T-helper 1 cell treated with Interleukin-12 subunit alpha and Interleukin-12 subunit beta and Interleukin-4 antibody, amounts not matched to agents 30 μg/mL and 1 μg/mL, for 36 hours (primary cell): ENCODE results near the gene TDP1.

Experiments
- H3K27ac Mint-ChIP-seq: one replicate; pipeline ENCODE4 v1.8.0; 2021; ENCODE audit warnings: mild to moderate bottlenecking, mixed read lengths
- H3K27me3 Mint-ChIP-seq: one replicate; pipeline ENCODE4 v1.8.0; 2021; ENCODE audit warnings: low read depth, mixed read lengths
- H3K36me3 Mint-ChIP-seq: one replicate; pipeline ENCODE4 v1.8.0; 2021; ENCODE audit warnings: low read depth, mixed read lengths
- H3K4me1 Mint-ChIP-seq: one replicate; pipeline ENCODE4 v1.8.0; 2021; ENCODE audit warnings: low read depth, mixed read lengths
- H3K4me3 Mint-ChIP-seq: one replicate; pipeline ENCODE4 v1.8.0; 2021; ENCODE audit warnings: mild to moderate bottlenecking, moderate library complexity, mixed read lengths
- H3K9me3 Mint-ChIP-seq: one replicate; pipeline ENCODE4 v1.8.0; 2021; ENCODE audit warnings: mixed read lengths

TDP1 gene

DNA sequence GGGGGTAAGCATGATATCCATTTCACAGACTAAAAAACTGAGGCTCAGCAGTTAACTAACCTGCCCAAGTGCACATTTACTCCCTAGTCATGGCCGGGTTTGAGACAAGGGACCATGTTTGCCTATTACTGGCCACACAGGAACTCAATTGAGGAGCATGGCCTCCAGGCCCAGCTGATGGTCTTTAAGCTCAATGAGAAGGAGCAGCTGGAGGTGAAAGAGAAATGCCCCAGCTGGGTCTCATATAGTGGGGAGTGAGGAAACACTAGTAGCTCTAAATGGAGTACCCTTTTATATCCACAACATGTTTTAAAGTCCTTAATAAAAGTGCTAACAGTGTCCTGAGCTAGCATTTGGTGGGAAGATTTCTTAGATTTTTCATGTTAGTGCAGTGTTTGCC, 1.6 kb downstream of the TDP1 start:
- peak overlapping the region; percentile 98 for H3K27ac Mint-ChIP-seq
- H3K27me3 Mint-ChIP-seq, result no peaks in the 10 kb centered on the region
- H3K9me3 Mint-ChIP-seq, result no peaks in the 10 kb centered on the region
- peaks cover 33% of the 10 kb centered on the region for H3K36me3 Mint-ChIP-seq
- peak overlapping the region; percentile 86 for H3K4me3 Mint-ChIP-seq
- peaks cover 64% of the 10 kb centered on the region for H3K4me1 Mint-ChIP-seq

DNA sequence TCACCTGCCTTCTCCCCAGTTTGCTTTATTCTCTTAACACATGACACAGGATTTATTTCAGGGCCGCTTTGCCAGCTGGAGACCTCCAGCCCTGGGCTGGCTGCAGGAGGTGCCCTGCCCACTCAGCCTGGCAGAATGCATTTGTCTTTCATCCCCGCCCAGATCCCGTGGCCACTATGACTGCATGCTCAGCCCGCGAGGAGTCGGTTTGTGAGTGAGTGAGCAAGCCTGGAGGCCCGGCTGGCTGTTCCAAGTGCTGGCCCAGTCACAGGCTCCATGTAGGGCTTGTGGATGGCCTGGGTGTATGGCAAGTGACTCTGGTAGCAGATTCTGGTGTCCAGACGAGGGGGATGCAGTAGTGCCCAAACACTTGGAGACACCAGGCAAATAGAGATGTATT, 2.1 kb downstream of the TDP1 start:
- Mint-ChIP-seq H3K27ac (peak overlapping the region; percentile 29), H3K27me3 (no peaks in the 10 kb centered on the region), H3K36me3 (peaks cover 36% of the 10 kb centered on the region), H3K9me3 (no peaks in the 10 kb centered on the region), H3K4me1 (peaks cover 64% of the 10 kb centered on the region), H3K4me3 (peak overlapping the region; percentile 86)

DNA sequence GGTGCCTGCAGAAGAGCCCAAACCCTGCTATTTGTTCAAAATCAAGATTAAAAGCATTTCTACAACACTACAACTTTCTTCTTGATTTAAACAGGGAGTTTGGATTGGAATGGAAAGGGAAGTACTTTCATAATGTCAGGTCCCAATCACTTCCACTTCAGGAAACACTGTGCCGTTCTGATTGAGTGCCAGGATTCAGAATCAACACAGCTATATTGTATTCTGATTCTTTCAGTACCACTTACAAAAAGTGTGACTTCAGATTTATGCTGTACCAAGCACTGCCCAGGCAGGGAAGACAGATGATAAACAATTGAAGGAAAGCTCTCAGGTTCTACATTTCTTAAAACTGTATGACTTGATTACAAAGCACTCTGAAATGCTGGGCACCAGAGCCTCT, 3.2 kb downstream of the TDP1 start:
- H3K27me3 Mint-ChIP-seq, result no peaks in the 10 kb centered on the region
- H3K4me1 Mint-ChIP-seq, result peaks cover 63% of the 10 kb centered on the region
- no peak overlapping the region for H3K4me3 Mint-ChIP-seq
- peak overlapping the region; percentile 62 for H3K27ac Mint-ChIP-seq
- H3K9me3 Mint-ChIP-seq, result no peaks in the 10 kb centered on the region
- H3K36me3 Mint-ChIP-seq, result peaks cover 47% of the 10 kb centered on the region

DNA sequence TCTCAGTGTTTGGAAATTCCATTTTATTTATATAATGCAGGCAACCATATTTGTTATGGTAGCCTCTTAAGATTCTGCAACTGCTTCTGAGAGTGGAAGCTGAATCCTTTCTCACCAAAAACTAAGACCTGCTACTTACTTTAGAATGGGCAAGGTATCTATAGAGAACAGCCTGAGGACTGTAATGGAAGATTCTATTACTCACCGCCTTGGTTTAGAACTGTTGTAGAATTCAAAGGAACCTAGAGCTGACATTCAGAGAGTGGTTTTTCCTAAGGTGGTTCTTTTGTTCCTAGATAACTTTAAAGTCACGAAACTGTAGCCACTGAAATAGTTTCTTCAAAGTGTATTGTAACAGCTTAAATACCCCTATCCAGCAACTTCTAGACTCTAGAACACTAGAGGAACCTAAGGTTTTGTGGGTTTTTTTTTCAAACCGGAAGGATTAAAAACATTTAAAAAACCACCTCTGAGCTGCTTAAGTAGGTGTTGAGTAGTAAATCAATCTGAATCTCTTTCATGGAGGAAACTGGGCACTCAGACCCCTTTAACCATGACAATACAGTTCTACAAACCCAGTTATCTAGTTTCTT, 4.2 kb downstream of the TDP1 start:
- H3K9me3 Mint-ChIP-seq, result no peaks in the 10 kb centered on the region
- H3K27ac Mint-ChIP-seq, result peak overlapping the region; percentile 90
- H3K4me3 Mint-ChIP-seq, result peak overlapping the region; percentile 55
- peaks cover 52% of the 10 kb centered on the region for H3K36me3 Mint-ChIP-seq
- H3K27me3 Mint-ChIP-seq, result no peaks in the 10 kb centered on the region
- H3K4me1 Mint-ChIP-seq, result peaks cover 58% of the 10 kb centered on the region

- Mint-ChIP-seq H3K4me1 (peaks cover 55% of the 10 kb centered on the region), H3K36me3 (peaks cover 55% of the 10 kb centered on the region), H3K27ac (peak overlapping the region; percentile 90)
Measured at GRCh38 chr14:89960914-89961313, 5.2 kb downstream of the TDP1 start.

DNA sequence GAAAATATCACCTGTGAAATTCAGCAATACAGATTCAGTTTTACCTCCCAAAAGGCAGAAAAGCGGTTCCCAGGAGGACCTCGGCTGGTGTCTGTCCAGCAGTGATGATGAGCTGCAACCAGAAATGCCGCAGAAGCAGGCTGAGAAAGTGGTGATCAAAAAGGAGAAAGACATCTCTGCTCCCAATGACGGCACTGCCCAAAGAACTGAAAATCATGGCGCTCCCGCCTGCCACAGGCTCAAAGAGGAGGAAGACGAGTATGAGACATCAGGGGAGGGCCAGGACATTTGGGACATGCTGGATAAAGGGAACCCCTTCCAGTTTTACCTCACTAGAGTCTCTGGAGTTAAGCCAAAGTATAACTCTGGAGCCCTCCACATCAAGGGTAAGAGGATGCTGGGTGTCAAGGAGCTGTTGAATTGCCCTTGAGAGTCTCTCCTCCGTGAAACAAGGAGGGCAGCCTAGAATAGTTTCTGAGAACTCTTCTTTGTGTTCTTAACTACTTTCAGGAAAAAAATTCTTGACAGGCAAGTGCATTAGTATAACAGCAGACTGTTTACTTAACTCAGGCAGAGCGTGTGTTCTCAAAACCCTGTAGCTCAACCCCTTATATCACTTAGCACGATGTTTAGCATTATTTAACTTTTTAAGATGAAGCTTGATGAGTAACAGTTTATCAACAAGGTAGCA, 7.7 kb downstream of the TDP1 start:
- Mint-ChIP-seq H3K27ac (no peak overlapping the region), H3K4me3 (no peak overlapping the region), H3K27me3 (no peaks in the 10 kb centered on the region), H3K4me1 (peaks cover 35% of the 10 kb centered on the region), H3K36me3 (peaks cover 49% of the 10 kb centered on the region), H3K9me3 (no peaks in the 10 kb centered on the region)

More at GRCh38 chr14:89960914-89961313, 5.2 kb downstream of the TDP1 start:
- Mint-ChIP-seq H3K27me3 (no peaks in the 10 kb centered on the region), H3K4me3 (no peak overlapping the region), H3K9me3 (no peaks in the 10 kb centered on the region)

DNA sequence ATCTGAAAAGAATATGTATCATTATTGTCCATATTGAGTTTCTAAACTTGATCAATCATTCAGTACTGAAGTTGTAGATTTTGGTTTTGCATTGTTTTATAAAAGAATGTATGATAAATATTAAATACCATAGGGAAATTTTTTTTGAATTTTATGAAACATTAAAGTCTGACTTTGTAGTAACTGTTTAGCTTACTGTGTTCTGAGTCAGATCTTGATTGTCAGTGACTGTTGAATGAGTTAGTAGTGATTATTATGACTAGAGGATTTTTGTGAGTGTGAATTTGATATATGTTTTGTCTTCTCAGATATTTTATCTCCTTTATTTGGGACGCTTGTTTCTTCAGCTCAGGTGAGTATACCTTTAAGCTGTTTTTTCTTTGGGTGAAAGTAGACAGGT, 10.1 kb downstream of the TDP1 start:
- peaks cover 18% of the 10 kb centered on the region for H3K4me1 Mint-ChIP-seq
- H3K27ac Mint-ChIP-seq, result no peak overlapping the region
- no peaks in the 10 kb centered on the region for H3K27me3 Mint-ChIP-seq
- H3K4me3 Mint-ChIP-seq, result no peak overlapping the region
- H3K36me3 Mint-ChIP-seq, result peaks cover 47% of the 10 kb centered on the region
- no peaks in the 10 kb centered on the region for H3K9me3 Mint-ChIP-seq

DNA sequence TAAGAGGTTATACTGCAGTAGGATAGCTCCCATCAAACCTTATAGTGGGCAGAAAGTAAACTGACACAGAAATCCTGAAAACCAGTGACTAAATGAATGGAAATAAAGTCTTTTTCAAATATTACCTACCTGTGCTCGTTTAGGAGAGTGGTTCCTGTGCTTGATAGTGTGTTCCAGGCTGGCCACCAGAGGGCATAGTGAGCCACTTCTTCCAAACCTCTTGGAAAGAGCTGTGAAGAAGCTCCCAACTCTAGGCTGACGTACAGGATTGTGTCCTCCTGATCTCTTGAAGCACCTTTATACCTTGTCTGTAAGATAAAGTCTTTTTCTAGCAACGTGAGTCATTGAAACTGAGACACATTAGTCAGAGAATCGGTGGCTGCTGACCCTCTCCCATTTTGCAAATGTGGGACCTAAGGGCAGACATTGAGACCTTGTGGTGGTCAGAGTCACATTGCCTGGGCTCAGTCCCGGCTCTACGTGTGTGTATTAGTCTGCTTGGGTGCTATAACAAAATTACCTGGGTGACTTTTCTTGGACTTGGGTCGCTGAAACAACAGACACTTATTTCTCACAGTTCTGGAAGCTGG, 17.6 kb downstream of the TDP1 start:
- Mint-ChIP-seq H3K27ac (no peak overlapping the region), H3K27me3 (no peaks in the 10 kb centered on the region), H3K36me3 (peaks cover 39% of the 10 kb centered on the region), H3K9me3 (no peaks in the 10 kb centered on the region), H3K4me3 (no peak overlapping the region), H3K4me1 (peaks cover 2% of the 10 kb centered on the region)

DNA sequence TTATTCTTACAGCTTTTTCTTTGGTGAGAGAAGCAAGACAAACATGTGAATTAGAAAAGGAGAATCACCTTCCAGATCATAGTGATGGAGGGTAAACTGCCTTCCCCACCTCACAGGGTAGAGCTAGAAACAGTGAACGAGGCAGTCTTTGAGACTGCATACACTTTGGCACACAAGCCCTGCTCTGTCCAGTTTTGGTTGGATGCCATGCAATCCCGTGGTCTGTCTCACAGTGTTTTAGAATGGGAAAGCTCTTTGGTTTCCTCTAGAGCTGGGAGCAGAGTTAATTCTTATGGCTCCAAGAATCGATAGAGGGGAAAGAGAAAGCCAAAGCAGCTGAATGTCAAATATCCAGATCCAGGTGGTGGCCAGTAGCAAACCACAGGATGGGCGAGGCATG, 21.9 kb downstream of the TDP1 start:
- Mint-ChIP-seq H3K27me3 (no peaks in the 10 kb centered on the region), H3K4me1 (no peaks in the 10 kb centered on the region), H3K9me3 (no peaks in the 10 kb centered on the region), H3K36me3 (peaks cover 35% of the 10 kb centered on the region), H3K27ac (no peak overlapping the region), H3K4me3 (no peak overlapping the region)

- Mint-ChIP-seq H3K4me1 (no peaks in the 10 kb centered on the region), H3K4me3 (no peak overlapping the region), H3K27ac (no peak overlapping the region), H3K36me3 (peaks cover 29% of the 10 kb centered on the region), H3K27me3 (no peaks in the 10 kb centered on the region), H3K9me3 (no peaks in the 10 kb centered on the region)
Measured at GRCh38 chr14:89978656-89979055, 22.9 kb downstream of the TDP1 start.

DNA sequence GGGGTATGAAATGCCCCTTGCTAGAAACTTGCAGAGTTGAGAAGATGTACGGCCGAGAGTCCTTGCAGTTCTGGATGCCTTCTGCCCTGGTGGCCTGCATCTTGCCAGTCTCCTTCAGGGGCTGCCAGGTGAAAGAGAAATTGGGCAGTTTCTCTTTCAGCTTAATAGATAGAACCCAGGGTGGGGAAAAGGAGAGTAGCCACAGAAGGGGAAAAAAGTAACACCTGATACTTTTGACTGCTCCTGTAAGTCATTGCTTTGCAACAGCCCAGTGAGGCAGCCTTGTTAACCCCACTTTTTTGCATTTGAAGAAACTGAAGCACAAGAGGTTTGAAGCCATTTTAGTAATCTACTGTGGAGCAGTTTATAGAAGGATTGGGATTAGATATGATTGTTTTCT, 27.6 kb downstream of the TDP1 start:
- H3K9me3 Mint-ChIP-seq, result no peaks in the 10 kb centered on the region
- no peak overlapping the region for H3K27ac Mint-ChIP-seq
- no peak overlapping the region for H3K4me3 Mint-ChIP-seq
- H3K27me3 Mint-ChIP-seq, result no peaks in the 10 kb centered on the region
- peaks cover 33% of the 10 kb centered on the region for H3K36me3 Mint-ChIP-seq
- H3K4me1 Mint-ChIP-seq, result no peaks in the 10 kb centered on the region

DNA sequence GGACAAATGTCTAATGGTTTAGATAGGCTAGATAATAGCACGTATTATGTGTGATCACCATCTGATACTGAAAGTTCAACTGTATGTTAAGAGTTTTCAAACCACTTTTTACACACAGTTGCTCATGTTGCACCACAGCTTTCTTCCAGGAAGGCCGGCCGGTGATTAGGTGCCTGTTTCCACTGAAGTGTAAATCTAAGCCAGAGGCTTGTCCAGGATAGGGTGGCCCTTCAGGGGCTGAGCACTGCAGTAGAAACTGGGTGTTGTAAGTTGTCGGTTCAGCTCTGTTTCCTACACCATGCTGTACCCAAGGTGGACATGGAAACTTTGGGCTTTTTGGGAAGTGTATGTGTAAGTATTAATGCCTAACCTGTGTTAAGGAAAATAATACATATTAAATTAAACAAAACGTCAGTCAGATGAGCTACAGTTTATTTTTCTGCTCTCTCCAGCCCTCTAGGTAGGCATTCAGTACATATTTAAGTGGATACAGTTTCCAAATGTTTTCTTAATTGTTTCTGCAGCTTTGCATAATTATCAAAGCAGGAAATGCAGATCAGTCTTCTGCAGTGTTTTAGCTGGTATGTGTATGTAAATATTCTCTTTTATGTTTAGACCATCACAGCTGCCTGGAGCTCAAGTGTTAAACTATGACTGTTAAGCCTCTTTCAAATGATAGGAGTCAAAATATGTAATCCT, 30.9 kb downstream of the TDP1 start:
- peaks cover 33% of the 10 kb centered on the region for H3K36me3 Mint-ChIP-seq
- H3K4me3 Mint-ChIP-seq, result no peak overlapping the region

GRCh38 chr14:89987161-89987475, 31.4 kb downstream of the TDP1 start:
- H3K36me3 Mint-ChIP-seq, result peaks cover 31% of the 10 kb centered on the region
- no peaks in the 10 kb centered on the region for H3K27me3 Mint-ChIP-seq

More for the DNA sequence above, 30.9 kb downstream of the TDP1 start:
- Mint-ChIP-seq H3K27me3 (no peaks in the 10 kb centered on the region), H3K4me1 (no peaks in the 10 kb centered on the region), H3K27ac (no peak overlapping the region), H3K9me3 (no peaks in the 10 kb centered on the region)

DNA sequence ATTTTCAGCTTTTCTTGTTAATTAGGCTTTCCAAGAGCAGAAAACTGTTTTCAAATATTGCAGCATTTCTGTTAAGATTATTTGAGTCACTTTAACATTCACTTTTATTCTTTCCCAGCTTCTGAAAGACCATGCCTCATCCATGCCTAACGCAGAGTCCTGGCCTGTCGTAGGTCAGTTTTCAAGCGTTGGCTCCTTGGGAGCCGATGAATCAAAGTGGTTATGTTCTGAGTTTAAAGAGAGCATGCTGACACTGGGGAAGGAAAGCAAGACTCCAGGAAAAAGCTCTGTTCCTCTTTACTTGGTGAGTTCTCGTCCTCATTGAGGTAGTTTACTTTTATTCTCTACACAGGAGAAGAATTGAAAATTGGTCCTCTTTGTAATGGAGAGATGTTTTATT, 33.1 kb downstream of the TDP1 start:
- Mint-ChIP-seq H3K4me1 (no peaks in the 10 kb centered on the region), H3K27me3 (no peaks in the 10 kb centered on the region)

More at GRCh38 chr14:89987161-89987475, 31.4 kb downstream of the TDP1 start:
- no peaks in the 10 kb centered on the region for H3K9me3 Mint-ChIP-seq
- H3K4me1 Mint-ChIP-seq, result no peaks in the 10 kb centered on the region
- H3K27ac Mint-ChIP-seq, result no peak overlapping the region
- H3K4me3 Mint-ChIP-seq, result no peak overlapping the region

DNA sequence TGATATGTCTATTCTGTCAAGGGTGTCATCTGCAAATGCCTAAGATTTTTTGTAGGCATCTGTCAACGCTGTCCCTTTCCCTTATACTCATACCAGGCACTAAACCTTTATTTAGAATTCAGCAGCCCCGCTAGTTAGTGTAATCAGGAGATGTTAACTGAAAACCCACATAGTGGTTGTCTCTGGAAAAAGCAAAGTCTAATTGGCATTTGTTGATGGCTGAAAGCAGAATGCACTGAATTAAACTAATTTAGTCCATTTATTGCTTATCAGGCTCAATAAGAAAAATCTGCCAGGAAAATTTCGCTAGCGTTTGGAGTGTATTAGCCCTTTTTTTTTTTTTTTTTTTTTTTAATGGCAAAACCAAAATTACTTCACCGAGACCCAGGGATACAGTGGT, 34.5 kb downstream of the TDP1 start:
- Mint-ChIP-seq H3K27me3 (no peaks in the 10 kb centered on the region), H3K27ac (no peak overlapping the region), H3K9me3 (no peaks in the 10 kb centered on the region), H3K4me1 (no peaks in the 10 kb centered on the region), H3K4me3 (no peak overlapping the region), H3K36me3 (peaks cover 31% of the 10 kb centered on the region)

More for the DNA sequence above, 33.1 kb downstream of the TDP1 start:
- no peaks in the 10 kb centered on the region for H3K9me3 Mint-ChIP-seq
- H3K27ac Mint-ChIP-seq, result no peak overlapping the region
- no peak overlapping the region for H3K4me3 Mint-ChIP-seq
- peaks cover 34% of the 10 kb centered on the region for H3K36me3 Mint-ChIP-seq
